Brain microvascular endothelial cell (primary cell): ENCODE results near the gene ANXA6.
"Not testable (repeated sequence)": the region's sequence is repeated elsewhere in the genome, so short reads cannot be mapped to it uniquely, and the experiment has no call there.

Experiments
- DNase-seq: peaks from one replicate; pipeline ENCODE4 v3.0.0-alpha.2; 2020
- H3K27ac ChIP-seq: fragments of 250-450 bp; sonication (Bioruptor Pico); 2 replicates; pipeline ENCODE4 v1.5.1; 2020; ENCODE audit warnings: mild to moderate bottlenecking, moderate library complexity
- H3K27me3 ChIP-seq: fragments of 250-450 bp; sonication (Bioruptor Pico); replicated peaks from 2 replicates; pipeline ENCODE4 v1.5.1; 2020; ENCODE audit warnings: mild to moderate bottlenecking
- H3K36me3 ChIP-seq: fragments of 250-450 bp; sonication (Bioruptor Pico); replicated peaks from 2 replicates; pipeline ENCODE4 v1.5.1; 2020; ENCODE audit warnings: mild to moderate bottlenecking
- H3K4me3 ChIP-seq: 2 replicates; pipeline ENCODE4 v1.5.1; 2011; ENCODE audit warnings: low read depth, mild to moderate bottlenecking, control low read depth, low read length, moderate library complexity
- CTCF ChIP-seq: IDR thresholded peaks from 2 replicates; pipeline ENCODE4 v1.5.1; 2011; ENCODE audit warnings: low read depth, mild to moderate bottlenecking, moderate library complexity, low read length, control low read depth, inconsistent platforms; ENCODE audit errors: missing control alignments
- in situ Hi-C: cut with HindIII; loops from 2 replicates; pipeline ENCODE4 v1.10.0; 2017; ENCODE audit warnings: low sequenced_read_pairs, low pct_ligation_motif_present

The ANXA6 gene

GRCh38 chr5:151199581-151200185 is 42.1 kb upstream of the ANXA6 start:
- H3K27ac ChIP-seq: no peak overlapping the region
- no peak for DNase-seq
- no peak overlapping the region for H3K4me3 ChIP-seq
- in situ Hi-C loops: no loop called here
- H3K27me3 ChIP-seq: no peaks in the 10 kb centered on the region
- no peaks in the 10 kb centered on the region for H3K36me3 ChIP-seq
- no peak for TF ChIP-seq CTCF

GRCh38 chr5:151198861-151199260 is 41.3 kb upstream of the ANXA6 start:
- no peak overlapping the region for H3K27ac ChIP-seq
- no peak overlapping the region for H3K4me3 ChIP-seq
- H3K27me3 ChIP-seq: no peaks in the 10 kb centered on the region
- no peak for DNase-seq
- H3K36me3 ChIP-seq: no peaks in the 10 kb centered on the region
- TF ChIP-seq CTCF: no peak
- in situ Hi-C loops: no loop called here

GRCh38 chr5:151197291-151197600 is 39.7 kb upstream of the ANXA6 start:
- H3K4me3 ChIP-seq, H3K27ac ChIP-seq, H3K27me3 ChIP-seq, in situ Hi-C loops, H3K36me3 ChIP-seq, DNase-seq: not testable (repeated sequence)

GRCh38 chr5:151196556-151197290 is 39.1 kb upstream of the ANXA6 start:
- no peak overlapping the region for H3K27ac ChIP-seq
- TF ChIP-seq CTCF: no peak
- H3K4me3 ChIP-seq: no peak overlapping the region
- H3K27me3 ChIP-seq: no peaks in the 10 kb centered on the region
- in situ Hi-C loops: no loop called here
- no peaks in the 10 kb centered on the region for H3K36me3 ChIP-seq
- no peak for DNase-seq

GRCh38 chr5:151195622-151196021 is 38.0 kb upstream of the ANXA6 start:
- no peak for DNase-seq
- Histone ChIP-seq H3K27me3 (no peaks in the 10 kb centered on the region), H3K27ac (no peak overlapping the region), H3K36me3 (no peaks in the 10 kb centered on the region), H3K4me3 (no peak overlapping the region)
- in situ Hi-C loops: no loop called here
- no peak for TF ChIP-seq CTCF

GRCh38 chr5:151192626-151193025 is 35.0 kb upstream of the ANXA6 start:
- H3K36me3 ChIP-seq: no peaks in the 10 kb centered on the region
- no peak for TF ChIP-seq CTCF
- no peak overlapping the region for H3K27ac ChIP-seq
- H3K27me3 ChIP-seq: no peaks in the 10 kb centered on the region
- in situ Hi-C loops: no loop called here
- H3K4me3 ChIP-seq: no peak overlapping the region
- no peak for DNase-seq
